IPS-15b (cell line): Measurements from ENCODE around the gene HYCC2.

ENCODE experiments used
- H3K27me3 ChIP-seq: one replicate; pipeline ENCODE4 v1.6.1; 2013; ENCODE audit warnings: low read length; ENCODE audit not compliant: control insufficient read depth, insufficient read depth
- H3K36me3 ChIP-seq: one replicate; pipeline ENCODE4 v1.6.1; 2013; ENCODE audit warnings: low read length; ENCODE audit not compliant: control insufficient read depth, insufficient read depth
- H3K4me1 ChIP-seq: one replicate; pipeline ENCODE4 v1.6.1; 2013; ENCODE audit warnings: mild to moderate bottlenecking, low read length; ENCODE audit not compliant: control insufficient read depth, insufficient read depth
- H3K4me3 ChIP-seq: one replicate; pipeline ENCODE4 v1.5.1; 2013; ENCODE audit warnings: low read depth, low read length
- H3K9ac ChIP-seq: one replicate; pipeline ENCODE4 v1.6.1; 2013; ENCODE audit warnings: low read depth, mild to moderate bottlenecking, low read length
- H3K9me3 ChIP-seq: one replicate; pipeline ENCODE4 v1.6.1; 2013; ENCODE audit warnings: mild to moderate bottlenecking, low read length; ENCODE audit not compliant: control insufficient read depth, insufficient read depth

The HYCC2 gene

GRCh38 chr2:201109186-201109585 lies 37.7 kb upstream of the HYCC2 start:
- Histone ChIP-seq H3K9ac (no peak overlapping the region), H3K27me3 (no peaks in the 10 kb centered on the region), H3K4me1 (no peaks in the 10 kb centered on the region), H3K4me3 (no peak overlapping the region), H3K36me3 (no peaks in the 10 kb centered on the region), H3K9me3 (no peaks in the 10 kb centered on the region)

- no peak overlapping the region for H3K4me3 ChIP-seq
- H3K9me3 ChIP-seq, result no peaks in the 10 kb centered on the region
- no peaks in the 10 kb centered on the region for H3K4me1 ChIP-seq
- H3K9ac ChIP-seq, result no peak overlapping the region
- no peaks in the 10 kb centered on the region for H3K27me3 ChIP-seq
- no peaks in the 10 kb centered on the region for H3K36me3 ChIP-seq
These were observed 36.9 kb upstream of the HYCC2 start for GRCh38 chr2:201108341-201108740.

GRCh38 chr2:201107624-201108023 lies 36.2 kb upstream of the HYCC2 start:
- Histone ChIP-seq H3K36me3 (no peaks in the 10 kb centered on the region), H3K9ac (no peak overlapping the region), H3K9me3 (no peaks in the 10 kb centered on the region), H3K4me3 (no peak overlapping the region), H3K27me3 (no peaks in the 10 kb centered on the region), H3K4me1 (no peaks in the 10 kb centered on the region)

GRCh38 chr2:201105759-201106158 lies 34.3 kb upstream of the HYCC2 start:
- Histone ChIP-seq H3K9ac (no peak overlapping the region), H3K4me1 (no peaks in the 10 kb centered on the region), H3K27me3 (no peaks in the 10 kb centered on the region), H3K36me3 (no peaks in the 10 kb centered on the region), H3K4me3 (no peak overlapping the region), H3K9me3 (no peaks in the 10 kb centered on the region)

- Histone ChIP-seq H3K27me3 (no peaks in the 10 kb centered on the region), H3K4me3 (no peak overlapping the region), H3K9me3 (no peaks in the 10 kb centered on the region), H3K4me1 (no peaks in the 10 kb centered on the region), H3K9ac (no peak overlapping the region), H3K36me3 (no peaks in the 10 kb centered on the region)
These were observed 29.0 kb upstream of the HYCC2 start for GRCh38 chr2:201100497-201100896.

- Histone ChIP-seq H3K36me3 (no peaks in the 10 kb centered on the region), H3K4me3 (no peak overlapping the region), H3K9ac (no peak overlapping the region), H3K4me1 (no peaks in the 10 kb centered on the region), H3K9me3 (no peaks in the 10 kb centered on the region), H3K27me3 (no peaks in the 10 kb centered on the region)
These were observed 22.1 kb upstream of the HYCC2 start for GRCh38 chr2:201093573-201093972.

GRCh38 chr2:201090574-201090973 lies 19.1 kb upstream of the HYCC2 start:
- H3K4me3 ChIP-seq, result no peak overlapping the region
- no peaks in the 10 kb centered on the region for H3K9me3 ChIP-seq
- no peaks in the 10 kb centered on the region for H3K27me3 ChIP-seq
- H3K36me3 ChIP-seq, result peaks cover 4% of the 10 kb centered on the region
- no peak overlapping the region for H3K9ac ChIP-seq
- no peaks in the 10 kb centered on the region for H3K4me1 ChIP-seq

- no peak overlapping the region for H3K9ac ChIP-seq
- no peaks in the 10 kb centered on the region for H3K9me3 ChIP-seq
- H3K4me3 ChIP-seq, result no peak overlapping the region
- no peaks in the 10 kb centered on the region for H3K4me1 ChIP-seq
- H3K36me3 ChIP-seq, result peaks cover 4% of the 10 kb centered on the region
- H3K27me3 ChIP-seq, result no peaks in the 10 kb centered on the region
These were observed 13.4 kb upstream of the HYCC2 start for GRCh38 chr2:201084863-201085262.

- no peak overlapping the region for H3K9ac ChIP-seq
- no peaks in the 10 kb centered on the region for H3K36me3 ChIP-seq
- no peaks in the 10 kb centered on the region for H3K27me3 ChIP-seq
- H3K4me3 ChIP-seq, result no peak overlapping the region
- H3K4me1 ChIP-seq, result peaks cover 4% of the 10 kb centered on the region
- H3K9me3 ChIP-seq, result no peaks in the 10 kb centered on the region
These were observed 3.5 kb upstream of the HYCC2 start for GRCh38 chr2:201074996-201075395.

- Histone ChIP-seq H3K36me3 (no peaks in the 10 kb centered on the region), H3K4me1 (peaks cover 4% of the 10 kb centered on the region), H3K9me3 (no peaks in the 10 kb centered on the region), H3K27me3 (no peaks in the 10 kb centered on the region), H3K4me3 (peak overlapping the region; percentile 71), H3K9ac (no peak overlapping the region)
These were observed 1.6 kb upstream of the HYCC2 start for GRCh38 chr2:201073071-201073470.

- Histone ChIP-seq H3K36me3 (no peaks in the 10 kb centered on the region), H3K4me3 (peak overlapping the region; percentile 71), H3K27me3 (no peaks in the 10 kb centered on the region), H3K9me3 (no peaks in the 10 kb centered on the region), H3K4me1 (peaks cover 4% of the 10 kb centered on the region), H3K9ac (peak overlapping the region; percentile 88)
These were observed 695 bp upstream of the HYCC2 start for GRCh38 chr2:201072201-201072530.

GRCh38 chr2:201070948-201071478 lies 458 bp downstream of the HYCC2 start:
- Histone ChIP-seq H3K9me3 (no peaks in the 10 kb centered on the region), H3K36me3 (no peaks in the 10 kb centered on the region), H3K4me1 (peaks cover 4% of the 10 kb centered on the region), H3K27me3 (no peaks in the 10 kb centered on the region), H3K9ac (peak overlapping the region; percentile 66), H3K4me3 (peak overlapping the region; percentile 71)
